Ramos (cell line): ENCODE measurements around the gene MTHFR.

Experiments used
- in situ Hi-C: fragments of 300-500 bp; cut with MboI; formaldehyde crosslinking; loops from one replicate; pipeline ENCODE4 v1.14.3; 2022; ENCODE audit warnings: low sequenced_read_pairs; ENCODE audit not compliant: unreplicated experiment

The MTHFR gene

GRCh38 chr1:11786168-11786567 is 19.6 kb downstream of the MTHFR start:
- in situ Hi-C loops, result no loop called here

- in situ Hi-C loops, result no loop called here
Observed at GRCh38 chr1:11784993-11785769, 20.6 kb downstream of the MTHFR start.

- in situ Hi-C loops, result no loop called here
Observed at GRCh38 chr1:11784256-11784992, 21.3 kb downstream of the MTHFR start.

GRCh38 chr1:11783556-11783955 is 22.2 kb downstream of the MTHFR start:
- in situ Hi-C loops, result no loop called here

- in situ Hi-C loops, result no loop called here
Observed at GRCh38 chr1:11782127-11782708, 23.5 kb downstream of the MTHFR start.

GRCh38 chr1:11781297-11781696 is 24.5 kb downstream of the MTHFR start:
- in situ Hi-C loops, result no loop called here

GRCh38 chr1:11780380-11781147 is 25.2 kb downstream of the MTHFR start:
- in situ Hi-C loops, result no loop called here

GRCh38 chr1:11779715-11780379 is 25.9 kb downstream of the MTHFR start:
- in situ Hi-C loops, result no loop called here

GRCh38 chr1:11778844-11779623 is 26.7 kb downstream of the MTHFR start:
- in situ Hi-C loops, result no loop called here

- in situ Hi-C loops, result no loop called here
Observed at GRCh38 chr1:11778336-11778735, 27.4 kb downstream of the MTHFR start.

GRCh38 chr1:11777658-11778322 is 28.0 kb downstream of the MTHFR start:
- in situ Hi-C loops, result no loop called here

GRCh38 chr1:11774753-11775152 is 31.0 kb downstream of the MTHFR start:
- in situ Hi-C loops, result no loop called here

- in situ Hi-C loops, result no loop called here
Observed at GRCh38 chr1:11772458-11772857, 33.3 kb downstream of the MTHFR start.

GRCh38 chr1:11771481-11772043 is 34.2 kb downstream of the MTHFR start:
- in situ Hi-C loops, result no loop called here

- in situ Hi-C loops, result no loop called here
Observed at GRCh38 chr1:11770011-11770410, 35.8 kb downstream of the MTHFR start.

GRCh38 chr1:11769274-11769673 is 36.5 kb downstream of the MTHFR start:
- in situ Hi-C loops, result no loop called here

- in situ Hi-C loops, result no loop called here
Observed at GRCh38 chr1:11768821-11769220, 36.9 kb downstream of the MTHFR start.

GRCh38 chr1:11767922-11768704 is 37.7 kb downstream of the MTHFR start:
- in situ Hi-C loops, result no loop called here
